ENCODE measurements around the gene DRC7. TPM values are rescaled to one million over a fixed set of nuclear protein-coding genes. Genes with fewer than 3 reads are reported as not detected.

Gene DRC7
- total RNA-seq, result under 1 TPM in 1 of 4 donors, not detected in 3; 0.79 TPM

GRCh38 chr16:57694725-57695679 is at the start of gene DRC7:
DRC7 (plus strand) TSS chr16:57694806; CDS start chr16:57697950, 3,144 bp downstream.
- Histone ChIP-seq H3K4me1 (no peaks in the 10 kb centered on the region), H3K4me3 (peak within 1 kb of the TSS in 1 of 4 donors; percentile 15), H3K36me3 (no peaks in the 10 kb centered on the region), H3K9me3 (no peaks in the 10 kb centered on the region), H3K27me3 (peaks cover 0 to 7% (median 0%) of the 10 kb centered on the region in 4 donors), H3K27ac (no peak within 1 kb of the TSS)
- TF ChIP-seq POLR2A (IDR thresholded peaks at IDR 0.05), result no peak
- no peak for TF ChIP-seq CTCF (IDR thresholded peaks at IDR 0.05)
- intact Hi-C loops (cut with DNase I), result no loop called here
- WGBS, 2 donors, result 0 to 29% methylated on average over 2 to 8 of the region's 8 CpGs
- no peak for DNase-seq

GRCh38 chr16:57645169-57645568 is 49.4 kb upstream of the DRC7 start:
- peaks cover 0 to 12% (median 0%) of the 10 kb centered on the region in 4 donors for H3K27me3 ChIP-seq
- H3K9me3 ChIP-seq, result no peaks in the 10 kb centered on the region
- peak overlapping the region in 3 of 4 donors; percentile 70 to 81 (median 73) for H3K27ac ChIP-seq
- TF ChIP-seq POLR2A (IDR thresholded peaks at IDR 0.05) (no peak), CTCF (IDR thresholded peaks at IDR 0.05) (no peak)
- H3K4me3 ChIP-seq, result no peak overlapping the region
- DNase-seq, result no peak
- WGBS, 2 donors, result no CpG with 5 or more reads among the region's 10 CpGs
- intact Hi-C loops (cut with DNase I), result loop anchor here (5.0 kb wide), 1 partner anchor 43 kb away; no protein-coding TSS in a partner anchor
- H3K36me3 ChIP-seq, result peaks cover 0 to 57% (median 0%) of the 10 kb centered on the region in 3 donors
- H3K4me1 ChIP-seq, result peaks cover 11 to 75% (median 45%) of the 10 kb centered on the region in 3 donors

- Histone ChIP-seq H3K36me3 (peaks cover 0 to 60% (median 0%) of the 10 kb centered on the region in 3 donors), H3K27me3 (peaks cover 0 to 12% (median 0%) of the 10 kb centered on the region in 4 donors), H3K27ac (peak overlapping the region; percentile 19 to 81 (median 72)), H3K4me1 (peaks cover 11 to 70% (median 45%) of the 10 kb centered on the region in 3 donors), H3K4me3 (peak overlapping the region in 1 of 4 donors; percentile 7), H3K9me3 (no peaks in the 10 kb centered on the region)
- intact Hi-C loops (cut with DNase I), result loop anchor here (5.0 kb wide), 1 partner anchor 44 kb away; no protein-coding TSS in a partner anchor
- TF ChIP-seq POLR2A (IDR thresholded peaks at IDR 0.05), result no peak
- no peak for TF ChIP-seq CTCF (IDR thresholded peaks at IDR 0.05)
- 30 to 32% methylated on average over 11 to 12 of the region's 24 CpGs for WGBS, 2 donors
- DNase-seq, result no peak
These were observed 48.8 kb upstream of the DRC7 start for GRCh38 chr16:57645691-57646387.

GRCh38 chr16:57646388-57647039 is 48.1 kb upstream of the DRC7 start:
- 20 to 66% methylated on average over 2 to 7 of the region's 14 CpGs for WGBS, 2 donors
- Histone ChIP-seq H3K36me3 (peaks cover 5 to 60% (median 6%) of the 10 kb centered on the region in 3 donors), H3K27me3 (peaks cover 0 to 12% (median 0%) of the 10 kb centered on the region in 4 donors), H3K4me3 (peak overlapping the region in 1 of 4 donors; percentile 7), H3K27ac (peak overlapping the region; percentile 19 to 81 (median 72)), H3K4me1 (peaks cover 11 to 70% (median 45%) of the 10 kb centered on the region in 3 donors), H3K9me3 (no peaks in the 10 kb centered on the region)
- no peak for TF ChIP-seq POLR2A (IDR thresholded peaks at IDR 0.05)
- no peak for TF ChIP-seq CTCF (IDR thresholded peaks at IDR 0.05)
- no peak for DNase-seq
- intact Hi-C loops (cut with DNase I), result loop anchor here (5.0 kb wide), 1 partner anchor 44 kb away; no protein-coding TSS in a partner anchor

Measured in esophagus squamous epithelium (tissue), 5 donors.